Omental fat pad (tissue), 4 donors: ENCODE data around the gene ALG12. TPM values are rescaled to one million over a fixed set of nuclear protein-coding genes. Genes with fewer than 3 reads are reported as not detected.

Source experiments
- ATAC-seq: fragments of 150-250 bp; one replicate; pipeline ENCODE4 v1.9.1; 2016; ENCODE audit warnings: mild to moderate bottlenecking, moderate library complexity; ENCODE audit not compliant: low FRiP score
- DNase-seq: peaks from one replicate; pipeline ENCODE4 v3.0.0-alpha.2; 2019; ENCODE audit warnings: low spot score
- total RNA-seq, 4 donors: library from RNA; depleted of rRNA; stranded (reverse); fragments of >200 nt; gene quantifications; one replicate each; pipeline ENCODE4 v1.1.0, GENCODE V29; 2016
- TF ChIP-seq, protein P1 (sequence below), 3 donors: fragments of 450-650 bp; IDR thresholded peaks; one replicate each; pipeline ENCODE4 v1.5.1; 2016 to 2017; ENCODE audit warnings: antibody characterized with exemption in 3 of 3, mild to moderate bottlenecking in 3 of 3, moderate library complexity in 2 of 3

The ALG12 gene
- total RNA-seq, 4 donors from 2014 or later: 11.7 to 21.8 (median 13.0) TPM

DNA sequence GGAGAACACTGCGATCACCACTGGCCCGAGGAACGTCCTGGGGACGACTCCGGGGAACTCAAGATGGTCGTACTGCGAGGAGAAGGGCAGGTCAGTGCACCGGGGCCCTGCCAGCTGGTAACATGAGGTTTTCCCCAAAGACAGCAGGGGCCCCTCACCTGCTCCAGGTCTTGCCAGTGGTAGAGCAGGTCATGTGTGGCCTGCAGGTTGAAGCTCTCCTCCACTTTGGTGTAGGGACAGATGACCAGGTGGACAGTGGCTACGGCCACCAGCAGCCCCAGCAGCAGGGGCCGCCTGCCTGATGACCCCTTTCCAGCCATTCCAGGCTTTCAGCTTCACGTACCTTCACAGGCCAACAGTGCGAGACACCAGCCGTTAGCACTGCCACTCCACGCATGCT is 4.8 kb downstream of the ALG12 start:
- no peak for ATAC-seq
- DNase-seq: no peak
- TF ChIP-seq, protein P1, sequence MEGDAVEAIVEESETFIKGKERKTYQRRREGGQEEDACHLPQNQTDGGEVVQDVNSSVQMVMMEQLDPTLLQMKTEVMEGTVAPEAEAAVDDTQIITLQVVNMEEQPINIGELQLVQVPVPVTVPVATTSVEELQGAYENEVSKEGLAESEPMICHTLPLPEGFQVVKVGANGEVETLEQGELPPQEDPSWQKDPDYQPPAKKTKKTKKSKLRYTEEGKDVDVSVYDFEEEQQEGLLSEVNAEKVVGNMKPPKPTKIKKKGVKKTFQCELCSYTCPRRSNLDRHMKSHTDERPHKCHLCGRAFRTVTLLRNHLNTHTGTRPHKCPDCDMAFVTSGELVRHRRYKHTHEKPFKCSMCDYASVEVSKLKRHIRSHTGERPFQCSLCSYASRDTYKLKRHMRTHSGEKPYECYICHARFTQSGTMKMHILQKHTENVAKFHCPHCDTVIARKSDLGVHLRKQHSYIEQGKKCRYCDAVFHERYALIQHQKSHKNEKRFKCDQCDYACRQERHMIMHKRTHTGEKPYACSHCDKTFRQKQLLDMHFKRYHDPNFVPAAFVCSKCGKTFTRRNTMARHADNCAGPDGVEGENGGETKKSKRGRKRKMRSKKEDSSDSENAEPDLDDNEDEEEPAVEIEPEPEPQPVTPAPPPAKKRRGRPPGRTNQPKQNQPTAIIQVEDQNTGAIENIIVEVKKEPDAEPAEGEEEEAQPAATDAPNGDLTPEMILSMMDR (IDR thresholded peaks at IDR 0.05): no peak

DNA sequence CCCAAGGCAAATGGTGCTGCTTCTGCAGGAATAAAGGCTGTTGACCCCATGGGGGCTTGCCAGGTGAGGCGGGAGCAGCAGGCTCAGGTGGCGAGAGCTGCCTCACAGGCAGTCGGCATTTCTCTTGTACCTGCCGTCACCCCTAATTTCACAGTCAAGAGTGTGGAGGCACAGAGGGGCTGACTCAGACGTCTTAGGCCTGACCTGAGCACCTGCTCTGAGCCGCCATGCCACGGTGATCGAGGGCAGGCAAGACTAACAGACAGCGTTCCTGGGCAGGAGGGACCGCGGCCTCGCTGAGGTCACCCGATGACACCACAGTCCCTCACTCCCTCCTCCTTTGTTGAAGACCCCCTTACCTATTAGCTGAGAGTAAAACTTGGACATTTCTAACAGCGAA is 5.2 kb downstream of the ALG12 start:
- DNase-seq (no peak), ATAC-seq (no peak)
- TF ChIP-seq, protein P1 (IDR thresholded peaks at IDR 0.05): no peak

DNA sequence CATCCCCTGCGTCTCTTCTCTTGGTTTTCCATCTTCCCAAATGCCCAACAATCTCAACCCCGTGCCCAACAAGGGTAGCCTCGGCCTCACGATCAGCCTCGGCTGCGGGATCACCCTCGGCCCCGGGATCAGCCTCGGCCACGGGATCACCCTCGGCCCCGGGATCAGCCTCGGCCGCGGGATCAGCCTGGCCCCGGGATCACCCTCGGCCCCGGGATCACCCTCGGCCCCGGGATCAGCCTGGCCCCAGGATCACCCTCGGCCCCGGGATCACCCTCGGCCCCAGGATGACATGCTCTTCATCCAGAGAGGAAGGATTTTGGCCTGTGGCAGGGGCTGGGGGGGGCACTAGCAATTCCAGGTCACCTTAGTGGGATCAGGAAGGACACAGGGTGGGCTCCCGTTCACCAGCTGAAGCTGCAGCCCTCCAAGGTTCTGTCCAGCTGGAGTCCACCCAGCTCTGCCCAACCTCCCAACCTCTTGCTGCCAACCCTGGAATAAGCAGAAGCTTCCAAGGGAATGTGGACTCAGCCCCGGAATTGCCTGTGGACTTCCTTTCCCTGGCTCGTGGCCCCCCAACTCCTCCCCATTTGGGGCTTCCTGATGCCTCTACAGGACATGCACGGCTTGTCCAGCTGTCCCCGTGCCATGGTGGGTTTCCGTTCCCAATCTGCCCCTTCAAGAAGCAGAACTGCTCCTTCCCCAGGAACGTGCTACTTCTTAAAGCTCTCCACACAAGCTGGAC is 6.2 kb downstream of the ALG12 start:
- TF ChIP-seq, protein P1 (IDR thresholded peaks at IDR 0.05): no peak
- DNase-seq (no peak), ATAC-seq (no peak)

DNA sequence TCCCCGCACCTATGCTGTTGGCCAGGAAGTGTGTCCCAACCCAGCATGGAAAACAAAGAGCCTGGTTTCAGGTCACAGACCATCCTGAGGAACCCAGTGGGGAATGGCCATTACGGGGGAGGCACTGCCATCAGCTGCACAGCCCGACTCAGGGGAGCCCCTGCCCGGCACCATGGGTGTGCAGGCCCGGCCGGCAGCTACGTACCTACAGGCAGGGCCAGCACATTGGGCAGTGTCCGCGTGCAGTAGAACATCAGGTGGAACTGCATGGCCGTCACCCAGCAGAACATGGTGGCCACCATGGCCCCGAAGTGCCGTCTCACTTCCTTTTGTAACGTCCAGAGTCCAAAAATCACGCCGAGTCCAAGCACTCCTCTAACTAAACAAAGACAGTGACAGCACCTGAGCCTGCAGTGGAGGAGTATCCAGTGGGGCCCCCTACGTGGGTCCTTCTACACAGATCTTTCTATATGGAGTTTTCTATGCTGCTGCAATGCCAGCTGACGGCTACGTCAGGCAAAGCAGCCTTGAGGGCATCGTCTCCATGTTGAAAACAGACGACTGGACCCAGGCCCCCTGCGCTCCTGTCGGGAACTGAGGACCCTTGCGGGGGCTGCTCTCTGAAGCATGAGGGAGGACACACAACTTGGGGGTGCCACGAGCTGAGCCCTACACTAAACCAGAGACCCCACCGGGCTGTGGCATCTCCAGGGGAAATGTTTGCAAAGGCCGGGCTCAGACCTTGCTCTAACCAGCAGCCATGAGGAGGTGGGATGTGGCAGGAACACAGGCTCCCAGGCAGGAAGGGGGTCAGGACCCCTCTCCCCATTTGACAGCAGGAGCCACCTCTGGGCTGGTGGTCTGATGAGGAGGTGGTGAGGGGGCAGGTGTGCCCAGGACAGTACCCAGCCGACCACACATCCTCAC is 7.7 kb downstream of the ALG12 start:
- DNase-seq (no peak), ATAC-seq (no peak)
- TF ChIP-seq, protein P1 (IDR thresholded peaks at IDR 0.05): no peak

DNA sequence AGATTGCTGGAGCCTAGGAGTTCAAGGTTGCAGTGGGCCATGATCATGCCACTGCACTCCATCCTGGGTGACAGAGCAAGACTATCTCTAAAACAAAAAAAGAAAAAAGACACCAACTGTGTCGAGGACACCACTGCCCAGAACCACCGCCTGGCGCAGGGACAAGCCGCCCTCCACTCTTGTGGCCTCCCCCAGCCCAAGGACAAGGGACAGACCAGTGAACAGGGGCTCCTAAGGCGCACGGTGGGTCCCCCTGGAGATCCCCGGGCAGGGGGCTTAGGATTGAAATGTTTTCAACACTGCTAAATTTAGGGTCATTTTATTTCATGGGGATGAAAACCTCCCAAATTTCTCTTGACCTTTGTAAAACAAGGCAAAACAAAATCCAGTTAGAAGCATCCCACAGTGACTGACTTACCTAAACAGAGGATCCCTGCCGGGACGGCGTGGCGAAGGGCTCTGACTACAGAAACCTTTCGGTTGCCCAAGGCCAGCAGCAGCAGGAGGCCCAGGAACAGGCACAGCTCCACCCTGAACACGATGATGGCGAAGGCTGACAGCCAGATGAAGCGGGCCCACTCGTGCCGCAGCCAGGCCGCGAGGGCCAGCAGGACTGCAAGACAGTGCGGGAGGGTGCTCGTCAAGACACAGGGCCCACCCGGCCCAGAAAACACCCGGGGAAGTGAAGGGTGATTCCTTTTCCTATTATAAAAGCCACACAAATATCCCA is 8.6 kb downstream of the ALG12 start:
- ATAC-seq (no peak), DNase-seq (no peak)
- TF ChIP-seq, protein P1 (IDR thresholded peaks at IDR 0.05): no peak

DNA sequence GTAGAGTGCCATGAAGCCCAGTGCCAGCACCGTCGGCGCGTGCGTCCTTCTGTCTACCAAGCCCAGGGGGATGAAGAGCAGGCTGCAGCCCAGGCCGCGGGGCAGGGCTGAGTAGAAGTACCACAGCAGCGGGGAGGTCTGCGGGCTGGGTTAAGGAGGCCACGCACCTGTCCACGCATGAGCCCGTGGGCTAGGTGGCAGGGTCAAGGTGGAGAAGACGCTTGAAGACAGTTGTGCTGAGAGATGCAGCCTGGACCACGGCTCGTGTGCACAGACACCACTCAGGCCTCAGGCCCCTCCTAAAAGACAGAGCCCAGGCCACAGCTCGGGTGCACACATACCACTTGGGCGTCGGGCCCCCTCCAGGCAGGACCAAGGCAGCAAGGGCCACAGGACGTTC is 10.4 kb downstream of the ALG12 start:
- ATAC-seq (no peak), DNase-seq (no peak)
- TF ChIP-seq, protein P1 (IDR thresholded peaks at IDR 0.05): no peak
